ENCODE results near the gene FKBP9.

- TF ChIP-seq EZH2 (IDR thresholded peaks at IDR 0.05; ENCODE audit: low read length), result no peak
- no peak for TF ChIP-seq CTCF (optimal IDR thresholded peaks at IDR 0.05 in 1 of 3, IDR thresholded peaks at IDR 0.05 in 1 of 3, conservative IDR thresholded peaks at IDR 0.05 in 1 of 3; ENCODE audit: extremely low read depth in 1 of 3, insufficient read depth in 2 of 3, low read length in 3 of 3)
Measured at GRCh38 chr7:33044986-33045385, 87.7 kb downstream of the FKBP9 start.

Measured in keratinocyte (primary cell).